Fibroblast of skin of back (primary cell): ENCODE results near the gene LPGAT1.
"Not testable (repeated sequence)": the region's sequence is repeated elsewhere in the genome, so short reads cannot be mapped to it uniquely, and the experiment has no call there.

Source experiments
- DNase-seq: peaks from one replicate; pipeline ENCODE4 v3.0.0-alpha.2; 2013

The LPGAT1 gene

GRCh38 chr1:211699059-211699458 is 131.5 kb downstream of the LPGAT1 start:
- no peak for DNase-seq

GRCh38 chr1:211698161-211699026 is 132.2 kb downstream of the LPGAT1 start:
- peak; percentile 48 for DNase-seq

- DNase-seq = no peak
These were observed 133.2 kb downstream of the LPGAT1 start for GRCh38 chr1:211697356-211697755.

GRCh38 chr1:211695135-211695816 is 135.3 kb downstream of the LPGAT1 start:
- DNase-seq = no peak

GRCh38 chr1:211693911-211694310 is 136.7 kb downstream of the LPGAT1 start:
- not testable (repeated sequence) for DNase-seq
